Natural killer cell (primary cell): Measurements from ENCODE around the gene PFKFB2. TPM values are rescaled to one million over a fixed set of nuclear protein-coding genes. Genes with fewer than 3 reads are reported as not detected.

Source experiments
- ATAC-seq, 3 donors: fragments of 150-1000 bp in 2 of 3; fragments of 200-7000 bp in 1 of 3; cut with Tn5 transposase; 1 replicate in 1 of 3; 2 replicates in 2 of 3; pipeline ENCODE4 v1.10.0; 2021; ENCODE audit warnings: mild to moderate bottlenecking in 2 of 3, moderate library complexity in 2 of 3
- DNase-seq, 2 donors: peaks; one replicate each; pipeline versions ENCODE4 v3.0.0 to v3.0.0-alpha.2; 2013 to 2021; ENCODE audit warnings: mixed read lengths in 1 of 2
- H3K27ac ChIP-seq: one replicate; pipeline ENCODE4 v1.5.1; 2013; ENCODE audit warnings: mild to moderate bottlenecking, low read length
- H3K27me3 ChIP-seq: one replicate; pipeline ENCODE4 v1.6.1; 2013; ENCODE audit warnings: low read length; ENCODE audit not compliant: control insufficient read depth, insufficient read depth
- H3K36me3 ChIP-seq: one replicate; pipeline ENCODE4 v1.6.1; 2013; ENCODE audit warnings: low read length; ENCODE audit not compliant: control insufficient read depth, insufficient read depth
- H3K4me1 ChIP-seq: one replicate; pipeline ENCODE4 v1.6.1; 2013; ENCODE audit warnings: low read length; ENCODE audit not compliant: control insufficient read depth, insufficient read depth
- H3K4me3 ChIP-seq: one replicate; pipeline ENCODE4 v1.5.1; 2013; ENCODE audit warnings: low read length
- H3K9me3 ChIP-seq: one replicate; pipeline ENCODE4 v1.6.1; 2013; ENCODE audit warnings: low read length; ENCODE audit not compliant: control insufficient read depth, insufficient read depth
- H3K27ac Mint-ChIP-seq, 2 donors: one replicate each; pipeline ENCODE4 v1.8.0; 2022; ENCODE audit warnings: mild to moderate bottlenecking in 2 of 2, mixed read lengths in 2 of 2, moderate library complexity in 1 of 2
- H3K27me3 Mint-ChIP-seq, 2 donors: one replicate each; pipeline ENCODE4 v1.8.0; 2022; ENCODE audit warnings: low read depth in 2 of 2, mixed read lengths in 2 of 2
- H3K36me3 Mint-ChIP-seq: one replicate; pipeline ENCODE4 v1.8.0; 2022; ENCODE audit warnings: mixed read lengths
- H3K4me1 Mint-ChIP-seq, 2 donors: one replicate each; pipeline ENCODE4 v1.8.0; 2022; ENCODE audit warnings: mixed read lengths in 2 of 2
- H3K4me3 Mint-ChIP-seq: one replicate; pipeline ENCODE4 v1.8.0; 2022; ENCODE audit warnings: mild to moderate bottlenecking, moderate library complexity, mixed read lengths
- H3K9me3 Mint-ChIP-seq, 2 donors: one replicate each; pipeline ENCODE4 v1.8.0; 2022; ENCODE audit warnings: mixed read lengths in 2 of 2
- intact Hi-C: fragments of 100-400 bp; cut with micrococcal nuclease; formaldehyde crosslinking; loops from one replicate; pipeline ENCODE4 v1.14.2; 2022
- total RNA-seq, 4 donors: library from RNA; stranded (reverse); fragments of 120-200 nt in 1 of 4; gene quantifications; one replicate each; pipeline versions ENCODE4 v1.2.3 to v1.2.4, GENCODE V29; 2013 to 2022
- TF ChIP-seq, protein P1 (sequence below): fragments of 200-600 bp; IDR thresholded peaks from one replicate; pipeline ENCODE4 v1.8.0; 2022; ENCODE audit warnings: antibody characterized with exemption

Gene PFKFB2
- total RNA-seq, 3 donors from 2014 or later (not counting 1 experiment from before 2014, with no cell fraction given): 5.3 to 8.5 (median 7.4) TPM

DNA sequence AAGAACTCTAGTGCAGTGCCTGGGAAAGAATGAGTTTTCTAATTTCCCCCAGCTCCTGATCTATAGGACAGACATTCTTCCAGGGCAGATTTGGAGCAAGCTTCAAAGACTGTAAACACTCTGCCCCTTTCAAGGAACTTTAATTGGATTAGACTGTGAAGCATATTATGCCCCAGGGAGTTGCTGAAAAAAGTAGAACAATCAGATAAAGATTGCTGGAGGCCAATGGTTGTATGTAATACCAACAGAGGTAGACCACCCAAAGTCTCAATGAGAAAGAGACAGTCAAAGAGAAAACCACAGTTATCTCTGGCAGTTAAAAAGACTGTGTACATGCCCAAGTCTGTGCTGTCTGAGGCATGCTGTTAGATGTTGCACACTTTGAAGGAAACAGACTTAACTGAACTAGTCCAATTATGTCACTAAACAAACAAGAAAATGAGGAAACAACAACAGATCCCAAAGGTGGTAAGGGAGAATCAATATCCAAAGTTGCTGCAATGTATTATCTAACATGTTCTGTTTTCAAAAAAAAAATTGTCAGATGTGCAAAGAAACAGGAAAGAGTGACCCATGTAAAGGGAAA is 75.4 kb downstream of the PFKFB2 start:
- H3K27me3 Mint-ChIP-seq: peaks cover 15 to 26% of the 10 kb centered on the region in 2 donors
- no peak overlapping the region for H3K27ac ChIP-seq

DNA sequence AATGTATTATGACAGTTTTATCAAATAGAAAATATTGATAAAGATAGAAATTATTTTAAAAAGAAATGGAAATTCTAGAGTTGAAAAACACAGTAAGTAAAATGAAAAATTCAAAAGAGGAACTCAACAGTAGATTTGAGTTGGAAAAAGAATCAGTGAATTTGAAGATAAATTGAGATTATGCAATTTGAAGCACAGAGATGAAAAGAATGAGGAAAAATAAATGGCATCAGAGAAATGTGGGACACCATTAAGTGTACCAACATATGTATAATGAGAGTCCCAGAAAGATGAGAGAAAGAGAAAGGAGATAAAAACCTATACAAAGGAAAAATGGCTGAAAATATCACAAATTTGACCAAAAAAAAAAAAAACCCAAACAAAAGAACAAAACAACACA is 76.0 kb downstream of the PFKFB2 start:
- Mint-ChIP-seq H3K27me3 (peaks cover 14 to 23% of the 10 kb centered on the region in 2 donors), H3K27ac (no peak overlapping the region), H3K36me3 (peaks cover 19% of the 10 kb centered on the region), H3K9me3 (peaks cover 8 to 14% of the 10 kb centered on the region in 2 donors), H3K4me1 (no peaks in the 10 kb centered on the region), H3K4me3 (no peak overlapping the region)
- no peaks in the 10 kb centered on the region for H3K36me3 ChIP-seq
- ATAC-seq (no peak), DNase-seq (no peak)
- no peaks in the 10 kb centered on the region for H3K4me1 ChIP-seq
- no peak overlapping the region for H3K27ac ChIP-seq
- peaks cover 9% of the 10 kb centered on the region for H3K9me3 ChIP-seq
- TF ChIP-seq, protein P1, sequence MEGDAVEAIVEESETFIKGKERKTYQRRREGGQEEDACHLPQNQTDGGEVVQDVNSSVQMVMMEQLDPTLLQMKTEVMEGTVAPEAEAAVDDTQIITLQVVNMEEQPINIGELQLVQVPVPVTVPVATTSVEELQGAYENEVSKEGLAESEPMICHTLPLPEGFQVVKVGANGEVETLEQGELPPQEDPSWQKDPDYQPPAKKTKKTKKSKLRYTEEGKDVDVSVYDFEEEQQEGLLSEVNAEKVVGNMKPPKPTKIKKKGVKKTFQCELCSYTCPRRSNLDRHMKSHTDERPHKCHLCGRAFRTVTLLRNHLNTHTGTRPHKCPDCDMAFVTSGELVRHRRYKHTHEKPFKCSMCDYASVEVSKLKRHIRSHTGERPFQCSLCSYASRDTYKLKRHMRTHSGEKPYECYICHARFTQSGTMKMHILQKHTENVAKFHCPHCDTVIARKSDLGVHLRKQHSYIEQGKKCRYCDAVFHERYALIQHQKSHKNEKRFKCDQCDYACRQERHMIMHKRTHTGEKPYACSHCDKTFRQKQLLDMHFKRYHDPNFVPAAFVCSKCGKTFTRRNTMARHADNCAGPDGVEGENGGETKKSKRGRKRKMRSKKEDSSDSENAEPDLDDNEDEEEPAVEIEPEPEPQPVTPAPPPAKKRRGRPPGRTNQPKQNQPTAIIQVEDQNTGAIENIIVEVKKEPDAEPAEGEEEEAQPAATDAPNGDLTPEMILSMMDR: no peak
- intact Hi-C loops: no loop called here
- H3K27me3 ChIP-seq: no peaks in the 10 kb centered on the region
- no peak overlapping the region for H3K4me3 ChIP-seq

More for the DNA sequence above, 75.4 kb downstream of the PFKFB2 start:
- Histone ChIP-seq H3K36me3 (no peaks in the 10 kb centered on the region), H3K4me3 (no peak overlapping the region), H3K9me3 (peaks cover 9% of the 10 kb centered on the region), H3K27me3 (no peaks in the 10 kb centered on the region), H3K4me1 (no peaks in the 10 kb centered on the region)
- Mint-ChIP-seq H3K4me1 (no peaks in the 10 kb centered on the region), H3K36me3 (peaks cover 19% of the 10 kb centered on the region), H3K4me3 (no peak overlapping the region), H3K27ac (no peak overlapping the region), H3K9me3 (peaks cover 8 to 14% of the 10 kb centered on the region in 2 donors)
- intact Hi-C loops: no loop called here
- DNase-seq (no peak), ATAC-seq (no peak)
- TF ChIP-seq, protein P1: no peak

Other genes with a start within 250 kb of the PFKFB2 start
- not detected for gene IL20, start 187.7 kb upstream of the PFKFB2 start, total RNA-seq
- not detected for gene IL24, start 155.8 kb upstream of the PFKFB2 start, total RNA-seq
- 100 to 1,000 TPM; 157 to 178 (median 177) TPM for gene FCMR, start 131.3 kb upstream of the PFKFB2 start, total RNA-seq
- under 1 TPM in 1 of 3 donors, not detected in 2; 0.38 TPM for gene PIGR, start 106.8 kb upstream of the PFKFB2 start, total RNA-seq
- not detected for gene FCAMR, start 82.8 kb upstream of the PFKFB2 start, total RNA-seq
- under 1 TPM; 0.21 to 0.39 (median 0.30) TPM for gene C1orf116, start 20.5 kb upstream of the PFKFB2 start, total RNA-seq
- gene YOD1, start 2.1 kb upstream of the PFKFB2 start, total RNA-seq: 10 to 100 TPM; 20.6 to 22.8 (median 21.2) TPM
- gene C4BPB, start 35.6 kb downstream of the PFKFB2 start, total RNA-seq: not detected
- gene C4BPA, start 51.0 kb downstream of the PFKFB2 start, total RNA-seq: not detected